Measurements from ENCODE around the gene SDS.

SDS gene

GRCh38 chr12:113401066-113402000 lies 2.4 kb downstream of the SDS start:
- Histone ChIP-seq H2AFZ (ENCODE audit: low read depth, low read length) (no peak overlapping the region), H3K9ac (ENCODE audit: low read length) (no peak overlapping the region), H3K9me3 (ENCODE audit: insufficient read depth, low read length) (no peaks in the 10 kb centered on the region), H3K4me1 (ENCODE audit: low read length) (peaks cover 19% of the 10 kb centered on the region), H3K36me3 (replicated peaks; ENCODE audit: low read depth, low read length) (no peaks in the 10 kb centered on the region), H3K4me2 (ENCODE audit: low read length) (no peak overlapping the region), H3K4me3 (ENCODE audit: low read length) (no peak overlapping the region), H3K27ac (ENCODE audit: low read length) (no peak overlapping the region), H3K27me3 (ENCODE audit: low read depth, low read length) (peaks cover 5% of the 10 kb centered on the region; the same call in 1 of the 2 replicates), H4K20me1 (ENCODE audit: insufficient read depth, low read length) (no peaks in the 10 kb centered on the region), H3K79me2 (ENCODE audit: low read length) (no peaks in the 10 kb centered on the region)
- TF ChIP-seq EZH2phosphoT487 (IDR thresholded peaks at IDR 0.05; ENCODE audit: low read depth) (no peak), CTCF (IDR thresholded peaks at IDR 0.05; ENCODE audit: low read depth, low read length) (no peak)

- H3K4me3 ChIP-seq (ENCODE audit: low read length): no peak overlapping the region
- no peak for TF ChIP-seq CTCF (IDR thresholded peaks at IDR 0.05; ENCODE audit: low read depth, low read length)
- no peak for TF ChIP-seq EZH2phosphoT487 (IDR thresholded peaks at IDR 0.05; ENCODE audit: low read depth)
- H4K20me1 ChIP-seq (ENCODE audit: insufficient read depth, low read length): no peaks in the 10 kb centered on the region
- peaks cover 5% of the 10 kb centered on the region; the same call in 1 of the 2 replicates for H3K27me3 ChIP-seq (ENCODE audit: low read depth, low read length)
- H2AFZ ChIP-seq (ENCODE audit: low read depth, low read length): no peak overlapping the region
- no peak overlapping the region for H3K9ac ChIP-seq (ENCODE audit: low read length)
- H3K36me3 ChIP-seq (replicated peaks; ENCODE audit: low read depth, low read length): no peaks in the 10 kb centered on the region
- peaks cover 14% of the 10 kb centered on the region for H3K4me1 ChIP-seq (ENCODE audit: low read length)
- no peaks in the 10 kb centered on the region for H3K9me3 ChIP-seq (ENCODE audit: insufficient read depth, low read length)
- H3K27ac ChIP-seq (ENCODE audit: low read length): no peak overlapping the region
- H3K4me2 ChIP-seq (ENCODE audit: low read length): no peak overlapping the region
- H3K79me2 ChIP-seq (ENCODE audit: low read length): no peaks in the 10 kb centered on the region
Measured at GRCh38 chr12:113400362-113400761, 3.3 kb downstream of the SDS start.

- H2AFZ ChIP-seq (ENCODE audit: low read depth, low read length): no peak overlapping the region
- H3K79me2 ChIP-seq (ENCODE audit: low read length): no peaks in the 10 kb centered on the region
- no peaks in the 10 kb centered on the region for H4K20me1 ChIP-seq (ENCODE audit: insufficient read depth, low read length)
- TF ChIP-seq CTCF (IDR thresholded peaks at IDR 0.05; ENCODE audit: low read depth, low read length): no peak
- TF ChIP-seq EZH2phosphoT487 (IDR thresholded peaks at IDR 0.05; ENCODE audit: low read depth): no peak
- H3K27me3 ChIP-seq (ENCODE audit: low read depth, low read length): peaks cover 2% of the 10 kb centered on the region; the same call in 1 of the 2 replicates
- H3K4me3 ChIP-seq (ENCODE audit: low read length): no peak overlapping the region
- no peak overlapping the region for H3K27ac ChIP-seq (ENCODE audit: low read length)
- H3K4me1 ChIP-seq (ENCODE audit: low read length): peaks cover 11% of the 10 kb centered on the region
- H3K9ac ChIP-seq (ENCODE audit: low read length): no peak overlapping the region
- H3K9me3 ChIP-seq (ENCODE audit: insufficient read depth, low read length): no peaks in the 10 kb centered on the region
- H3K36me3 ChIP-seq (replicated peaks; ENCODE audit: low read depth, low read length): no peaks in the 10 kb centered on the region
- H3K4me2 ChIP-seq (ENCODE audit: low read length): no peak overlapping the region
Measured at GRCh38 chr12:113399490-113399889, 4.2 kb downstream of the SDS start.

Measured in OCI-LY3 (cell line).